Colonic mucosa (tissue), 4 donors: Measurements from ENCODE around the gene PPP2R3C. TPM values are rescaled to one million over a fixed set of nuclear protein-coding genes. Genes with fewer than 3 reads are reported as not detected.

ENCODE experiments used
- DNase-seq: peaks from one replicate; pipeline ENCODE4 v3.0.0-alpha.2; 2020
- H3K27ac ChIP-seq: fragments of 200-600 bp; one replicate; pipeline ENCODE4 v1.8.0; 2021
- H3K27me3 ChIP-seq: fragments of 200-600 bp; one replicate; pipeline ENCODE4 v1.8.0; 2021
- H3K36me3 ChIP-seq: fragments of 200-600 bp; one replicate; pipeline ENCODE4 v1.8.0; 2021
- H3K4me1 ChIP-seq: fragments of 200-600 bp; one replicate; pipeline ENCODE4 v1.8.0; 2021; ENCODE audit warnings: mild to moderate bottlenecking
- H3K4me3 ChIP-seq: fragments of 200-600 bp; one replicate; pipeline ENCODE4 v1.8.0; 2021
- H3K9ac ChIP-seq, 2 donors: one replicate each; pipeline ENCODE4 v1.7.0; 2013; ENCODE audit warnings: control low read depth in 2 of 2, low read depth in 2 of 2, low read length in 2 of 2
- H3K9me3 ChIP-seq: fragments of 200-600 bp; one replicate; pipeline ENCODE4 v1.8.0; 2021
- intact Hi-C: fragments of 100-400 bp; cut with DNase I; formaldehyde crosslinking; loops from one replicate; pipeline ENCODE4 v1.14.1; 2022
- total RNA-seq, 2 donors: library from RNA; stranded (reverse); fragmentation: NEBNext Ultra II Directional in 1 of 2; extraction: Animal tissue kit (Norgen Biotek cat#: 25700) in 1 of 2; gene quantifications; one replicate each; pipeline ENCODE4 v1.2.1, GENCODE V29; 2021
- TF ChIP-seq, protein P1 (sequence below): fragments of 200-600 bp; IDR thresholded peaks from one replicate; pipeline ENCODE4 v1.8.0; 2022; ENCODE audit warnings: antibody characterized with exemption, mild to moderate bottlenecking
- donor health status: healthy.
- donor health status: DM: no; HTN: no; CAD: no.
- donor health status: DM: no; HTN: no; CAD: no.

PPP2R3C gene
- total RNA-seq, 2 donors from 2014 or later: 17.7 to 26.3 TPM

- TF ChIP-seq, protein P1, sequence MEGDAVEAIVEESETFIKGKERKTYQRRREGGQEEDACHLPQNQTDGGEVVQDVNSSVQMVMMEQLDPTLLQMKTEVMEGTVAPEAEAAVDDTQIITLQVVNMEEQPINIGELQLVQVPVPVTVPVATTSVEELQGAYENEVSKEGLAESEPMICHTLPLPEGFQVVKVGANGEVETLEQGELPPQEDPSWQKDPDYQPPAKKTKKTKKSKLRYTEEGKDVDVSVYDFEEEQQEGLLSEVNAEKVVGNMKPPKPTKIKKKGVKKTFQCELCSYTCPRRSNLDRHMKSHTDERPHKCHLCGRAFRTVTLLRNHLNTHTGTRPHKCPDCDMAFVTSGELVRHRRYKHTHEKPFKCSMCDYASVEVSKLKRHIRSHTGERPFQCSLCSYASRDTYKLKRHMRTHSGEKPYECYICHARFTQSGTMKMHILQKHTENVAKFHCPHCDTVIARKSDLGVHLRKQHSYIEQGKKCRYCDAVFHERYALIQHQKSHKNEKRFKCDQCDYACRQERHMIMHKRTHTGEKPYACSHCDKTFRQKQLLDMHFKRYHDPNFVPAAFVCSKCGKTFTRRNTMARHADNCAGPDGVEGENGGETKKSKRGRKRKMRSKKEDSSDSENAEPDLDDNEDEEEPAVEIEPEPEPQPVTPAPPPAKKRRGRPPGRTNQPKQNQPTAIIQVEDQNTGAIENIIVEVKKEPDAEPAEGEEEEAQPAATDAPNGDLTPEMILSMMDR: no peak
- Histone ChIP-seq H3K4me3 (no peak overlapping the region), H3K4me1 (peaks cover 15% of the 10 kb centered on the region), H3K9ac (no peak overlapping the region), H3K36me3 (no peaks in the 10 kb centered on the region), H3K9me3 (no peaks in the 10 kb centered on the region), H3K27ac (peak overlapping the region; percentile 78), H3K27me3 (no peaks in the 10 kb centered on the region)
- intact Hi-C loops: loop anchor here (5.0 kb wide), 1 partner anchor 72 kb away; the partner anchor contains the start of genes PPP2R3C and PRORP
- DNase-seq: no peak
Measured at GRCh38 chr14:35050652-35051051, 71.1 kb downstream of the PPP2R3C start.

GRCh38 chr14:35047976-35048513 is 73.7 kb downstream of the PPP2R3C start:
- intact Hi-C loops: loop anchor here (10.0 kb wide), 2 partner anchors 63 to 357 kb away; partner anchors contain the start of genes NFKBIA and SRP54
- TF ChIP-seq, protein P1: no peak
- Histone ChIP-seq H3K27ac (peak overlapping the region; percentile 99), H3K27me3 (no peaks in the 10 kb centered on the region), H3K4me3 (peak overlapping the region; percentile 75), H3K9me3 (no peaks in the 10 kb centered on the region), H3K9ac (peak overlapping the region in 1 of 2 donors; percentile 89), H3K4me1 (peaks cover 18% of the 10 kb centered on the region), H3K36me3 (no peaks in the 10 kb centered on the region)
- DNase-seq: peak; percentile 9

GRCh38 chr14:35046751-35047536 is 74.8 kb downstream of the PPP2R3C start:
- H3K4me1 ChIP-seq: peaks cover 18% of the 10 kb centered on the region
- DNase-seq: peak; percentile 75
- H3K4me3 ChIP-seq: peak overlapping the region; percentile 75
- H3K36me3 ChIP-seq: no peaks in the 10 kb centered on the region
- peak overlapping the region; percentile 84 to 89 for H3K9ac ChIP-seq
- intact Hi-C loops: loop anchor here (10.0 kb wide), 2 partner anchors 62 to 358 kb away; partner anchors contain the start of genes NFKBIA and SRP54
- H3K27ac ChIP-seq: peak overlapping the region; percentile 99
- H3K27me3 ChIP-seq: no peaks in the 10 kb centered on the region
- no peaks in the 10 kb centered on the region for H3K9me3 ChIP-seq
- TF ChIP-seq, protein P1: no peak

DNA sequence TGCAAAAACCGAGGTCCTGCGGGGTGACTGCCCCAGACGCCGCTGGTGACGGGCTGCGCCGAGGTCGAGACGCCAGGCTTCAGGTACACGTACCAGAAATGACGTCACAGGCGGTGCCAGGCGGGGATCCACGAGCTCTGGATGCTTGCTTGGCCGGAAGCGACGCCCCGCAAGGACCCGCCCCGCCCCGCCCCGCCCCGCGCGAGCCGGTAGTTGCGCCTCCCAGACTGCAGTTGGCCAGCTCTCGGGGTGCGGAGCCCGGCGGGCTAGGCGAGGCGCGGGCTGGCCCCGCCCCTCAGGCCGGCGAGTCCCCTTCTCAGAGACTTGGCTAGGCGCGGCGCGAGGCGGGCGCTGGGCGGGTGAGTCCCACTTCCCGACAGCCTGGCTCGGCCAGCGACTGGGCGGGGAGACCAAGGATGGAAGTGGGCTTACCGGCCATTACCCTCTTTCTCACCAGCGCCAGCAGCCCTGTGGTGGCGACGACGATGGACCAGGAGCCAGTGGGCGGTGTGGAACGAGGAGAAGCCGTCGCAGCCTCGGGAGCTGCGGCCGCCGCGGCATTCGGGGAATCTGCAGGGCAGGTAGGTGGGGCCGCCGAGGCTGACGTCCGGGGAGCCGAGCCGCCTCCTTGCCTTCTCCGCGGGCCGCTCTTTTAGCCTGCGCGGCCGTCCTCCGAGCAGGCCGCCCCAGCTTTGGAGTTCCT is 75.6 kb downstream of the PPP2R3C start, which contains the start of gene FAM177A1:
Gene FAM177A1, plus strand, starts transcription at position 225 of the 703 bp plus-strand sequence. Its CDS starts 192 bp downstream, at position 417.
- Histone ChIP-seq H3K36me3 (no peaks in the 10 kb centered on the region), H3K9me3 (no peaks in the 10 kb centered on the region), H3K4me1 (peaks cover 17% of the 10 kb centered on the region), H3K27ac (peak within 1 kb of the TSS; percentile 99), H3K9ac (peak within 1 kb of the TSS; percentile 84 to 92), H3K27me3 (no peaks in the 10 kb centered on the region), H3K4me3 (peak within 1 kb of the TSS; percentile 75)
- DNase-seq: peak; percentile 99
- TF ChIP-seq, protein P1: no peak
- intact Hi-C loops: loop anchor here (10.0 kb wide), 2 partner anchors 61 to 359 kb away; partner anchors contain the start of genes NFKBIA and SRP54

DNA sequence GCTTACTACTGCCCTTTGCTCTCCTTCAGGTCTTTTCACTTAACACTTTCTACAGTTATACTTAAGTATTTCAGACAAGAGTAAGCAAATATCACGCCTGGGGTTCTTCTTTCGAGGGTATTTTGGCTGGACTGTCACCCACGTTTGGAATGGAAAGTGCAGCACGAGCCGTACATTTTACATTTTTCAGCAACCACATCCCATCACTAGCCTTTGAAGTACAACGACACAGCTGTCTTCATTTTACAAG is 76.1 kb downstream of the PPP2R3C start:
- TF ChIP-seq, protein P1: no peak
- no peaks in the 10 kb centered on the region for H3K9me3 ChIP-seq
- DNase-seq: no peak
- H3K4me1 ChIP-seq: peaks cover 12% of the 10 kb centered on the region
- no peaks in the 10 kb centered on the region for H3K27me3 ChIP-seq
- intact Hi-C loops: loop anchor here (10.0 kb wide), 2 partner anchors 61 to 359 kb away; partner anchors contain the start of genes NFKBIA and SRP54
- H3K4me3 ChIP-seq: peak overlapping the region; percentile 75
- H3K36me3 ChIP-seq: no peaks in the 10 kb centered on the region
- peak overlapping the region; percentile 99 for H3K27ac ChIP-seq
- peak overlapping the region; percentile 52 to 92 for H3K9ac ChIP-seq
